Body of pancreas (tissue), 4 donors: ENCODE measurements around the gene RNPS1.

Source experiments
- POLR2A ChIP-seq, 3 donors: fragments of 450-650 bp; IDR thresholded peaks; one replicate each; pipeline ENCODE4 v1.6.1; 2016; ENCODE audit warnings: antibody characterized with exemption in 3 of 3, mild to moderate bottlenecking in 2 of 3
- TF ChIP-seq, protein P1 (sequence below), 7 experiments: fragments of 450-650 bp in 4 of 7; fragments of 200-600 bp in 3 of 7; sonication (generic) in 3 of 7; IDR thresholded peaks; one replicate each; pipeline ENCODE4 v1.5.1; 2016 to 2019; ENCODE audit warnings: antibody characterized with exemption in 7 of 7

DNA sequence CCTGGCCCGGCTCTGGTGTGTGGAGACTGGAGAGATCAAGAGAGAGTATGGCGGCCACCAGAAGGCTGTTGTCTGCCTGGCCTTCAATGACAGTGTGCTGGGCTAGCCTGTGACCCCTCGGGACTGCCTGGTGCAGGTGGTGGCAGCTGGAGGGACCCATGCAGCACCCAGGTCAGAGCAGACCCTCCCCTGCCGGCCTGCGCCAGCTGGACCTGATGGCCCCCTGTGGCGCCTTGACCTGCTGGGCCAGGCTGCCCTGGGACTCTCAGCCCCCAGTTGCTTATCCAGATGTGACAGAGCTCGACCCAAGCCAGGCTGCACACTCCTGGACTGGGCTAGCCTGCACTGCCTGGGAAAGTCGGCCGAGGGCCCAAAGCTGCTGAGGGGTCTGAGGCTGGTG, 59.2 kb downstream of the RNPS1 start:
- TF ChIP-seq, protein P1, sequence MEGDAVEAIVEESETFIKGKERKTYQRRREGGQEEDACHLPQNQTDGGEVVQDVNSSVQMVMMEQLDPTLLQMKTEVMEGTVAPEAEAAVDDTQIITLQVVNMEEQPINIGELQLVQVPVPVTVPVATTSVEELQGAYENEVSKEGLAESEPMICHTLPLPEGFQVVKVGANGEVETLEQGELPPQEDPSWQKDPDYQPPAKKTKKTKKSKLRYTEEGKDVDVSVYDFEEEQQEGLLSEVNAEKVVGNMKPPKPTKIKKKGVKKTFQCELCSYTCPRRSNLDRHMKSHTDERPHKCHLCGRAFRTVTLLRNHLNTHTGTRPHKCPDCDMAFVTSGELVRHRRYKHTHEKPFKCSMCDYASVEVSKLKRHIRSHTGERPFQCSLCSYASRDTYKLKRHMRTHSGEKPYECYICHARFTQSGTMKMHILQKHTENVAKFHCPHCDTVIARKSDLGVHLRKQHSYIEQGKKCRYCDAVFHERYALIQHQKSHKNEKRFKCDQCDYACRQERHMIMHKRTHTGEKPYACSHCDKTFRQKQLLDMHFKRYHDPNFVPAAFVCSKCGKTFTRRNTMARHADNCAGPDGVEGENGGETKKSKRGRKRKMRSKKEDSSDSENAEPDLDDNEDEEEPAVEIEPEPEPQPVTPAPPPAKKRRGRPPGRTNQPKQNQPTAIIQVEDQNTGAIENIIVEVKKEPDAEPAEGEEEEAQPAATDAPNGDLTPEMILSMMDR (IDR thresholded peaks at IDR 0.05) = no peak
- TF ChIP-seq POLR2A (IDR thresholded peaks at IDR 0.05) = no peak
